Uterus (tissue), 4 donors: ENCODE data around the gene SPECC1. TPM values are rescaled to one million over a fixed set of nuclear protein-coding genes. Genes with fewer than 3 reads are reported as not detected.

ENCODE experiments used
- DNase-seq, 2 donors: peaks; one replicate each; pipeline ENCODE4 v3.0.0-alpha.2; 2019 to 2020
- H3K27ac ChIP-seq, 2 donors: fragments of 200-600 bp; sonication (generic); 1 replicate in 1 of 2; 2 replicates in 1 of 2; pipeline ENCODE4 v1.5.1; 2016 to 2018
- H3K27me3 ChIP-seq, 2 donors: fragments of 200-600 bp; sonication (generic); one replicate each; pipeline ENCODE4 v1.5.1; 2018 to 2019; ENCODE audit warnings: control low read depth in 1 of 2
- H3K36me3 ChIP-seq, 2 donors: fragments of 200-600 bp; sonication (generic); one replicate each; pipeline ENCODE4 v1.5.1; 2019; ENCODE audit warnings: control low read depth in 1 of 2
- H3K4me1 ChIP-seq, 2 donors: fragments of 200-600 bp; sonication (generic); one replicate each; pipeline ENCODE4 v1.5.1; 2018 to 2019; ENCODE audit warnings: control low read depth in 1 of 2
- H3K4me3 ChIP-seq, 2 donors: fragments of 200-600 bp; sonication (generic); 1 replicate in 1 of 2; 2 replicates in 1 of 2; pipeline ENCODE4 v1.5.1; 2018 to 2019; ENCODE audit warnings: mild to moderate bottlenecking in 1 of 2
- H3K9me3 ChIP-seq, 2 donors: fragments of 200-600 bp; sonication (generic); one replicate each; pipeline ENCODE4 v1.5.1; 2019; ENCODE audit warnings: control low read depth in 1 of 2
- CTCF ChIP-seq, 4 experiments: fragments of 200-600 bp in 2 of 4; fragments of 450-650 bp in 2 of 4; sonication (generic) in 2 of 4; IDR thresholded peaks; one replicate each; pipeline ENCODE4 v1.5.1; 2016 to 2019; ENCODE audit warnings: antibody characterized with exemption in 4 of 4, mild to moderate bottlenecking in 2 of 4, moderate library complexity in 1 of 4
- POLR2A ChIP-seq, 2 donors: fragments of 450-650 bp; IDR thresholded peaks; one replicate each; pipeline ENCODE4 v1.6.1; 2016; ENCODE audit warnings: antibody characterized with exemption in 2 of 2, mild to moderate bottlenecking in 1 of 2, moderate library complexity in 1 of 2
- intact Hi-C: fragments of 100-400 bp; cut with DNase I; formaldehyde crosslinking; loops from one replicate; pipeline ENCODE4 v1.15.1; 2023; ENCODE audit warnings: low total_unique reads
- total RNA-seq, 4 donors: library from RNA; depleted of rRNA in 3 of 4; stranded (reverse); fragments of >200 nt in 3 of 4; gene quantifications; one replicate each; pipeline versions ENCODE4 v1.1.0 to v1.2.4, GENCODE V29; 2014 to 2023
- donor health status: DM: yes; HTN: yes; CAD: no.

Gene SPECC1
- total RNA-seq, 4 donors from 2014 or later, result 22.6 to 63.0 (median 44.0) TPM

DNA sequence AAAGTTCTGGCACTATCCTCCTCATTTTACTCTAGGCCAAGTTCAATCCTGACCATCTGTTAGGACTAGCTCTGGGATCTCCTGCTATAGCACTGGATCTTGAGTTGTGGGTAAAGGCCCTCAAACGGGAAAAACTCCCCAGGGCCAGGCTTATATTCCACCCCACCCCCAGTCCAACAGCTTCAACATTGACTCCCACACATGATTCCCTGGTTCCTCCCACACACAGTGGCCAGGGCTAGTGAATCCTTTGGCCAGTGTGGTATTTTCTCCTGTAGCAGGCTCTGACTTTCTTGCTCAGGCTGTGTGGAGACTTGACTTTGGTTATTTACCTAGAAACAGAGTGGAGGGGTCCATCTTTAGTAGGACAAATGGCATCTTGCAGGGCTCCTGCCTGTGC, 21.3 kb upstream of the SPECC1 start:
- H3K9me3 ChIP-seq, result no peaks in the 10 kb centered on the region
- H3K36me3 ChIP-seq, result no peaks in the 10 kb centered on the region
- TF ChIP-seq POLR2A (IDR thresholded peaks at IDR 0.05) (no peak), CTCF (IDR thresholded peaks at IDR 0.05) (no peak)
- no peak overlapping the region for H3K4me3 ChIP-seq
- DNase-seq, result no peak
- no peaks in the 10 kb centered on the region for H3K27me3 ChIP-seq
- no peaks in the 10 kb centered on the region for H3K4me1 ChIP-seq
- no peak overlapping the region for H3K27ac ChIP-seq
- intact Hi-C loops, result no loop called here

DNA sequence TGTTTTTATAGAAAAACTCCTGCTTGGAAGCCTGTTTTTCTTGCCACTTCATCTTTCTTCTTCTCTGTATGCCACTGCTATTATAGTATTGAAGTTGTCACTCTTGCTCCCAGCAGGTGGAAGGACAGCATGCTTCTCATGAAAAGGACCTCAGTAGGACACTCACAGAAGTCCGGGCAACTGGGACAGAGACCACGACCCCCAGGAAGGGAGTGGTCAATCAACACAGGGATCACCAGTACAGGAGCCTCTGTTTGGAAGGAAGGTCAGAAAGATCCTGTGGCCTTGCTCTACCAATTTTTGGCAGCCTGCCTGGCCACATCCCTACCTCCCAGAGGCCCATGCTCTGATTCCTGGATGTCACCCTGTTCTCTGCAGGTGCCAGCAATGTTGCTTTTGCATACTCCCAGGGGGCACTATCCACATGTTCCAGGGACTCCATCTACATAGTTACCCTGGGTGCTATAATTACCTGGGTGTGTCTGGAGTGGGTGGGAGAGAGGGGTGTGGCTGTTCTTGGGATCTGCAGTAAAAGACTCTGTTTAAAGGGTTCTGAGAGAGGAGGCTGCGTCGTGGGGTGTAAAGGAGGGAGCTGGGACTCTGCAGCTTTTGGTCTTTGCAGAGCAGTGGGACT, 17.8 kb upstream of the SPECC1 start:
- Histone ChIP-seq H3K27ac (no peak overlapping the region), H3K27me3 (no peaks in the 10 kb centered on the region), H3K4me1 (no peaks in the 10 kb centered on the region), H3K9me3 (no peaks in the 10 kb centered on the region), H3K4me3 (no peak overlapping the region), H3K36me3 (no peaks in the 10 kb centered on the region)
- intact Hi-C loops, result loop anchor here (5.0 kb wide), 1 partner anchor 126 kb away; no protein-coding TSS in a partner anchor
- DNase-seq, result no peak
- no peak for TF ChIP-seq POLR2A (IDR thresholded peaks at IDR 0.05)
- no peak for TF ChIP-seq CTCF (IDR thresholded peaks at IDR 0.05)

- Histone ChIP-seq H3K27ac (no peak overlapping the region), H3K27me3 (no peaks in the 10 kb centered on the region), H3K4me3 (no peak overlapping the region), H3K36me3 (no peaks in the 10 kb centered on the region), H3K4me1 (no peaks in the 10 kb centered on the region), H3K9me3 (no peaks in the 10 kb centered on the region)
- peak; percentile 85 to 89 for DNase-seq
- intact Hi-C loops, result loop anchor here (5.0 kb wide), 1 partner anchor 124 kb away; no protein-coding TSS in a partner anchor
- TF ChIP-seq POLR2A (IDR thresholded peaks at IDR 0.05) (no peak), CTCF (IDR thresholded peaks at IDR 0.05) (peak; percentile 73 to 91 (median 84))
These were observed 16.1 kb upstream of the SPECC1 start for GRCh38 chr17:19992803-19993713.

DNA sequence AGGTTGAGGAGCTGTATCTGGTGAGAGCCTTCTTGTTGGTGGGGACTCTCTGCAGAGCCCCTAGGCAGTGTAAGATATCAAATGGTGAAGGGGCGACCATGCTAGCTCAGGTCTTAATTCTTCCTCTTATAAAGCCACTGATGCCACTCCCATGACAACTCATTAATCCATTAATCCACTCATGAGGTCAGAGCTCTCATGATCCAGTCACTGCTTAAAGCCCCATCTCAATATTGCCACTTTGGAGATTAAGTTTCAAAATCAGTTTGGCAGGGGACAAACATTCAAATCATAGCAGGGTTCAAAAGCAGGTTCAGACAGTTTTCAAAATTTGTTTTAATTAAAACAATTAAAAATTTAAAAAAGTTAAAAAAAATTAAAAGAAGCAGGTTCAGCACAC, 13.1 kb upstream of the SPECC1 start:
- DNase-seq, result no peak
- intact Hi-C loops, result no loop called here

More for the DNA sequence above, 13.1 kb upstream of the SPECC1 start:
- H3K36me3 ChIP-seq, result no peaks in the 10 kb centered on the region
- TF ChIP-seq CTCF (IDR thresholded peaks at IDR 0.05) (no peak), POLR2A (IDR thresholded peaks at IDR 0.05) (no peak)
- no peaks in the 10 kb centered on the region for H3K27me3 ChIP-seq
- no peaks in the 10 kb centered on the region for H3K4me1 ChIP-seq
- no peaks in the 10 kb centered on the region for H3K9me3 ChIP-seq
- H3K27ac ChIP-seq, result no peak overlapping the region
- no peak overlapping the region for H3K4me3 ChIP-seq
